Fibroblast of mammary gland (primary cell): ENCODE data around the gene DOK6.

Source experiments
- DNase-seq: peaks from one replicate; pipeline ENCODE4 v3.0.0-alpha.2; 2010; ENCODE audit warnings: low read depth
- H3K4me3 ChIP-seq: 2 replicates; pipeline ENCODE4 v1.5.1; 2011; ENCODE audit warnings: low read depth, mild to moderate bottlenecking, low read length, moderate library complexity; ENCODE audit not compliant: control insufficient read depth
- CTCF ChIP-seq: conservative IDR thresholded peaks from 2 replicates; pipeline ENCODE4 v1.5.1; 2011; ENCODE audit warnings: low read depth, low read length, inconsistent platforms; ENCODE audit not compliant: control insufficient read depth, insufficient read depth

DOK6 gene

GRCh38 chr18:69691008-69691760 is 290.5 kb downstream of the DOK6 start:
- TF ChIP-seq CTCF = no peak
- DNase-seq = no peak
- H3K4me3 ChIP-seq = no peak overlapping the region

GRCh38 chr18:69697069-69697468 is 296.4 kb downstream of the DOK6 start:
- H3K4me3 ChIP-seq = no peak overlapping the region
- no peak for TF ChIP-seq CTCF
- DNase-seq = no peak

GRCh38 chr18:69697689-69698088 is 297.0 kb downstream of the DOK6 start:
- no peak overlapping the region for H3K4me3 ChIP-seq
- no peak for TF ChIP-seq CTCF
- DNase-seq = no peak

GRCh38 chr18:69701305-69701704 is 300.6 kb downstream of the DOK6 start:
- DNase-seq = no peak
- H3K4me3 ChIP-seq = no peak overlapping the region
- TF ChIP-seq CTCF = no peak

- no peak for DNase-seq
- H3K4me3 ChIP-seq = no peak overlapping the region
- TF ChIP-seq CTCF = no peak
Observed at GRCh38 chr18:69703461-69703860, 302.8 kb downstream of the DOK6 start.

- no peak overlapping the region for H3K4me3 ChIP-seq
- no peak for DNase-seq
- TF ChIP-seq CTCF = no peak
Observed at GRCh38 chr18:69705987-69706386, 305.3 kb downstream of the DOK6 start.

- no peak for TF ChIP-seq CTCF
- no peak for DNase-seq
- H3K4me3 ChIP-seq = no peak overlapping the region
Observed at GRCh38 chr18:69708844-69709243, 308.2 kb downstream of the DOK6 start.
